GM18951 (cell line): ENCODE results near the gene MYH14.

Experiments used
- POLR2A ChIP-seq: IDR thresholded peaks from 4 replicates; pipeline ENCODE4 v1.6.1; 2011; ENCODE audit warnings: mild to moderate bottlenecking; ENCODE audit not compliant: insufficient read length, insufficient read depth; ENCODE audit errors: extremely low read depth
- in situ Hi-C: fragments of 300-500 bp; cut with MboI; formaldehyde crosslinking; loops from one replicate; pipeline ENCODE4 v1.12.0; 2022; ENCODE audit warnings: low sequenced_read_pairs, mixed read lengths, inconsistent platforms; ENCODE audit not compliant: unreplicated experiment

Gene MYH14

DNA sequence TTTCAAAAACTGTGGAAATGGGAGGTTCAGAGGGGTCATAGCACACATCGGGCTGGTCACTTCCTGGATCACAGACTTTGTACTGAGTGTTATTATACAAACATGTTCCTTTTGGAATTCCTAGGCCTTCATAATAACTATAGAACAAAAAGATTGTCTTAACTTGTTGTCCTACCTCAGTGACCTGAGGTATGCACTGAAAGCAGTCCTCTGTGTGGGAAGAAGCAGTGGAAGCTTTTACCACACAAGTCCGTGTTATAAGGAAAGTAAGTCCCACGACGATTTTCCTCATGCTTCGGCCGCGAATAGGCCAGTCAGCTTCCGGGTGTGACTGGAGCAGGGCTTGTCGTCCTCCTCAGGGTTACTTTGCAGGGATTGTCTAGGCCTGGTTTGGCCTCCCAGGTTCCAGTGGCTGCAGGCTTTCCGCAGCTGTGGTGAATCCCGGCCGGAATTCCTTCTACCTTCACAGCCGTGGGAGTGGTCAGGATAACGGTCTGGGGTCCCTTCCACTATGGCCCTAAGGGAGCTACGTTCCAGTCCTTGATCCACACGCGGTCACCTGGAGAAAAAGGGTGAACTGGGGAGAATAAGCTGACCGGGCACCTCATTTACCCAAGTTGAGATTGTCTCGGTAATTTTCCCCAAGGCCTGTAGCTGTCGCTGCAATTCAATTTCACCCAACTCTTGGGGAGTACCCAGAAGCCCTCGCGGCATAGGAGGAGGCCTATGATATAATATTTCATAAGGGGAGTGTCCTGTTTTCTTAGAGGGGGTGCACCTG is 146.0 kb downstream of the MYH14 start:
- in situ Hi-C loops: loop anchor here (25.0 kb wide), 1 partner anchor 438 kb away; the partner anchor contains the start of gene ACP4
- TF ChIP-seq POLR2A: no peak

DNA sequence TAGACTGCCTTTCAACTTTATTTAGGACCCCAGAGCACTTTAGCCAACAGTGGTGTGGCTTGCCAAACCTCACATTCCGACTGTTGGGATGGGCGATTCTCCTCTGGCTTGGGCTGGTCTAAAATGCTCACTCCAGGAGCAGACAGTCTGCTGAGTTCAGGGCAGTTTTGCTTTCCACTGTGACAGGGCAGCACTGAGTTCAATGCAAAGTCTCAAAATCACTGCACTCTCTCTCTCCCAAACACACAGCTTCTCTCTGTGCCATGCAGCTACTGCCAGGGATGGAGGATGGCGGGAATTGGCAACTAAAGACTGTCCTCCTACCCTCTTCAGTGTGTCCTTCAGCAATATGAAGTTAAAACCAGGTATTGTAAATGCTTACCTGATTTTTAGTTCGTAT is 148.8 kb downstream of the MYH14 start:
- TF ChIP-seq POLR2A: no peak
- in situ Hi-C loops: loop anchor here (25.0 kb wide), 1 partner anchor 435 kb away; the partner anchor contains the start of gene ACP4

GRCh38 chr19:50353487-50353880 is 150.1 kb downstream of the MYH14 start:
- in situ Hi-C loops: loop anchor here (25.0 kb wide), 1 partner anchor 434 kb away; the partner anchor contains the start of gene ACP4

GRCh38 chr19:50356691-50357177 is 153.3 kb downstream of the MYH14 start:
- in situ Hi-C loops: loop anchor here (25.0 kb wide), 1 partner anchor 431 kb away; the partner anchor contains the start of gene ACP4
- no peak for TF ChIP-seq POLR2A

GRCh38 chr19:50357178-50358100 is 154.0 kb downstream of the MYH14 start:
- peak; percentile 52 for TF ChIP-seq POLR2A
- in situ Hi-C loops: loop anchor here (25.0 kb wide), 1 partner anchor 430 kb away; the partner anchor contains the start of gene ACP4

- in situ Hi-C loops: loop anchor here (25.0 kb wide), 1 partner anchor 429 kb away; the partner anchor contains the start of gene ACP4
- peak; percentile 78 for TF ChIP-seq POLR2A
Observed at GRCh38 chr19:50358483-50359327, 155.3 kb downstream of the MYH14 start.

DNA sequence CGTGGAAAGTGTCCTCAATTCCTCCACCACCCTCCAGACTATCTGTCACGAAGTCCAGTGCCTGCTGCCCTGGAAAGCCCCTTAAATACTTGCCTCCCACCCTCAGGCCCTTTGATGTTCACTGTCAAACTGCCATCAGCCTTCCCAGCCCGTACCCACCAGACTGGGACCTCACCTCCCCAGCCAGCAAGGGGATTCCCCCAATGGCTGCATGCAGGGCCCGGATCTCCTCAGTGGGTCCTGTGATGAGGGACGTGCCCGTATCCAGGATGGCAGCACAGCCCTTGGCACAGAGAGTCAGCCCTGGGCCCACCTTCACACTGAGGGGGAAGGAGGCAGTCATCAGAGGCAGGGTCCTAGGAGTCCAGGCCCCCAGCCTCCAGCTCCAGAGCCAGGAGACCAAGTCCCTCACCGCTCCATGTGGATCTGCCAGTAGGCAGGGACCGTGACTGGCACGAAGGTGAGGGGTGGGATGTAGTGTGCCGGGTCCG is 156.0 kb downstream of the MYH14 start:
- in situ Hi-C loops: loop anchor here (25.0 kb wide), 1 partner anchor 428 kb away; the partner anchor contains the start of gene ACP4
- TF ChIP-seq POLR2A: no peak
